Upper lobe of left lung (tissue), 6 donors: ENCODE results near the gene HSD17B3. TPM values are rescaled to one million over a fixed set of nuclear protein-coding genes. Genes with fewer than 3 reads are reported as not detected.

Experiments used
- ATAC-seq, 2 donors: fragments of 200-7000 bp; cut with Tn5 transposase; one replicate each; pipeline ENCODE4 v1.9.1; 2022; ENCODE audit warnings: mild to moderate bottlenecking in 2 of 2, moderate library complexity in 2 of 2; ENCODE audit not compliant: low FRiP score in 2 of 2
- DNase-seq, 2 donors: peaks; one replicate each; pipeline ENCODE4 v3.0.0-alpha.2; 2019 to 2020
- H3K27ac ChIP-seq, 4 donors: fragments of 200-600 bp; sonication (generic); one replicate each; pipeline ENCODE4 v1.5.1; 2016 to 2019
- H3K27me3 ChIP-seq, 4 donors: fragments of 200-600 bp; sonication (generic); one replicate each; pipeline ENCODE4 v1.5.1; 2017 to 2019
- H3K36me3 ChIP-seq, 4 donors: fragments of 200-600 bp; sonication (generic); one replicate each; pipeline ENCODE4 v1.5.1; 2016 to 2019
- H3K4me1 ChIP-seq, 4 donors: fragments of 200-600 bp; sonication (generic); one replicate each; pipeline ENCODE4 v1.5.1; 2018 to 2019
- H3K4me3 ChIP-seq, 4 donors: fragments of 200-600 bp; sonication (generic); one replicate each; pipeline ENCODE4 v1.5.1; 2017 to 2019; ENCODE audit warnings: mild to moderate bottlenecking in 2 of 4, moderate library complexity in 1 of 4
- H3K9me3 ChIP-seq, 4 donors: fragments of 200-600 bp; sonication (generic); one replicate each; pipeline ENCODE4 v1.5.1; 2018 to 2019
- CTCF ChIP-seq, 6 experiments: fragments of 450-650 bp in 4 of 6; fragments of 200-600 bp in 2 of 6; sonication (generic) in 2 of 6; IDR thresholded peaks; one replicate each; pipeline ENCODE4 v1.5.1; 2016 to 2019; ENCODE audit warnings: antibody characterized with exemption in 6 of 6
- EP300 ChIP-seq, 4 donors: sonication (generic); formaldehyde crosslinking; IDR thresholded peaks; one replicate each; pipeline ENCODE4 v1.5.1; 2017; ENCODE audit warnings: antibody characterized with exemption in 4 of 4, control low read depth in 2 of 4
- POLR2A ChIP-seq, 4 donors: fragments of 450-650 bp; IDR thresholded peaks; one replicate each; pipeline ENCODE4 v1.5.1; 2016 to 2017; ENCODE audit warnings: antibody characterized with exemption in 4 of 4, mild to moderate bottlenecking in 2 of 4
- POLR2AphosphoS5 ChIP-seq, 2 donors: sonication (generic); formaldehyde crosslinking; IDR thresholded peaks; one replicate each; pipeline ENCODE4 v1.5.1; 2017; ENCODE audit warnings: antibody characterized with exemption in 2 of 2
- WGBS, 2 donors: methylation state at CpG; one replicate each; pipeline ENCODE4 v1.1.5; 2017 to 2018; 5-methylcytosine and 5-hydroxymethylcytosine counted together
- total RNA-seq, 6 donors: library from RNA; depleted of rRNA in 4 of 6; stranded (reverse); fragments of >200 nt in 4 of 6; gene quantifications; one replicate each; pipeline versions ENCODE4 v1.1.0 to v1.2.1, GENCODE V29; 2016 to 2021
- donor health status: DM: no; HTN: no; CAD: no; lungs with moderate emphysema.
- donor health status: DM: no; HTN: yes; CAD: no; lungs with severe emphysema.

The HSD17B3 gene
- total RNA-seq, 6 donors from 2014 or later: 1.0 to 7.3 (median 1.0) TPM; not detected in 3

- peaks cover 0 to 3% (median 0%) of the 10 kb centered on the region in 4 donors for H3K4me1 ChIP-seq
- TF ChIP-seq POLR2A (IDR thresholded peaks at IDR 0.05) (no peak), POLR2AphosphoS5 (IDR thresholded peaks at IDR 0.05) (no peak), CTCF (IDR thresholded peaks at IDR 0.05) (no peak), EP300 (IDR thresholded peaks at IDR 0.05) (no peak)
- no peak for DNase-seq
- no peaks in the 10 kb centered on the region for H3K9me3 ChIP-seq
- no peak for ATAC-seq
- no peaks in the 10 kb centered on the region for H3K27me3 ChIP-seq
- peak overlapping the region in 3 of 4 donors; percentile 18 to 61 (median 24) for H3K27ac ChIP-seq
- H3K4me3 ChIP-seq: no peak overlapping the region
- H3K36me3 ChIP-seq: no peaks in the 10 kb centered on the region
- 64% methylated on average over 11 of the region's 11 CpGs for WGBS, 2 donors
These were observed 69.8 kb downstream of the HSD17B3 start for GRCh38 chr9:96232164-96232538.

GRCh38 chr9:96230002-96230401 lies 72.0 kb downstream of the HSD17B3 start:
- ATAC-seq (no peak), DNase-seq (no peak)
- no peak for TF ChIP-seq POLR2A (IDR thresholded peaks at IDR 0.05)
- TF ChIP-seq CTCF (IDR thresholded peaks at IDR 0.05): no peak
- no peak for TF ChIP-seq EP300 (IDR thresholded peaks at IDR 0.05)
- no peak for TF ChIP-seq POLR2AphosphoS5 (IDR thresholded peaks at IDR 0.05)
- H3K27ac ChIP-seq: no peak overlapping the region
- H3K27me3 ChIP-seq: no peaks in the 10 kb centered on the region
- H3K4me3 ChIP-seq: no peak overlapping the region
- no peaks in the 10 kb centered on the region for H3K9me3 ChIP-seq
- no peaks in the 10 kb centered on the region for H3K36me3 ChIP-seq
- H3K4me1 ChIP-seq: peaks cover 0 to 3% (median 0%) of the 10 kb centered on the region in 4 donors
- 81 to 89% methylated on average over 2 of the region's 2 CpGs for WGBS, 2 donors

GRCh38 chr9:96222132-96222531 lies 79.8 kb downstream of the HSD17B3 start:
- ATAC-seq: no peak
- Histone ChIP-seq H3K27me3 (peaks cover 0 to 2% (median 0%) of the 10 kb centered on the region in 4 donors), H3K36me3 (no peaks in the 10 kb centered on the region), H3K27ac (no peak overlapping the region), H3K4me3 (no peak overlapping the region), H3K4me1 (peaks cover 12 to 25% (median 19%) of the 10 kb centered on the region in 4 donors), H3K9me3 (peaks cover 0 to 7% (median 1%) of the 10 kb centered on the region in 4 donors)
- 33 to 39% methylated on average over 2 of the region's 2 CpGs for WGBS, 2 donors
- TF ChIP-seq POLR2AphosphoS5 (IDR thresholded peaks at IDR 0.05) (no peak), CTCF (IDR thresholded peaks at IDR 0.05) (peak in 3 of 6 experiments; percentile 6 to 33 (median 20))
- DNase-seq: no peak

- ATAC-seq (no peak), DNase-seq (no peak)
- H3K36me3 ChIP-seq: no peaks in the 10 kb centered on the region
- H3K9me3 ChIP-seq: peaks cover 0 to 7% (median 1%) of the 10 kb centered on the region in 4 donors
- H3K4me3 ChIP-seq: peak overlapping the region in 1 of 4 donors; percentile 31
- H3K27me3 ChIP-seq: peaks cover 0 to 2% (median 0%) of the 10 kb centered on the region in 4 donors
- H3K4me1 ChIP-seq: peaks cover 15 to 25% (median 19%) of the 10 kb centered on the region in 4 donors
- TF ChIP-seq POLR2AphosphoS5 (IDR thresholded peaks at IDR 0.05) (no peak), CTCF (IDR thresholded peaks at IDR 0.05) (no peak), EP300 (IDR thresholded peaks at IDR 0.05) (no peak), POLR2A (IDR thresholded peaks at IDR 0.05) (no peak)
- H3K27ac ChIP-seq: no peak overlapping the region
- 96% methylated on average over 2 of the region's 2 CpGs for WGBS, 2 donors
These were observed 82.1 kb downstream of the HSD17B3 start for GRCh38 chr9:96219900-96220257.
